ENCODE results near the gene OPCML. TPM values are rescaled to one million over a fixed set of nuclear protein-coding genes. Genes with fewer than 3 reads are reported as not detected.

The OPCML gene
- total and polyA plus RNA-seq, 2 of the 13 experiments (the other 11 are each of a cell fraction or from before 2014, with no cell fraction given): not detected

DNA sequence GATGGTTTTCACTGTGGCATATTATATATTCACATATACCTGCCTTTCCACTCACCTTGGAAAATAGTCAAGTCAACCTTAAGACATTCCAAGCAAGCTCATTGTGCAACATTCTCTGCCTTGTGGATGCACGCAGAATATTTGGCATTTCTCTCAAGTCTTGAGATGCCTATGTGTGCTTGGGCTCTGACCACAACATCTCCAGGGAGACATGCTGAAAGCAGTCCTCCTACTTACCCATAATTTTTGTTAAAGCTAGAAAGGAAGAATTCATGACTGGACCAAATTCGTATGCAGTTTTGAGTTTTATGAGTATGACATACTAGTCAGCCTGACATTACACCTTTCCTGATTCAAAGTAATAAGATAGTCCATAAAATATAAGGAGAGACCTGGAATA lies 684.0 kb downstream of the OPCML start:
- no peak for DNase-seq (ENCODE audit: low spot score)
- Histone ChIP-seq H2AFZ (ENCODE audit: low read length) (no peak overlapping the region), H3K27me3 (ENCODE audit: control insufficient read depth in 1 of 2, insufficient read depth in 2 of 2, low read length in 2 of 2) (no peaks in the 10 kb centered on the region), H3K9ac (ENCODE audit: insufficient read depth, low read depth, low read length) (no peak overlapping the region), H3K27ac (ENCODE audit: extremely low read length, insufficient read depth, low read length) (no peak overlapping the region), H3K9me3 (ENCODE audit: low read length) (no peaks in the 10 kb centered on the region), H3K79me2 (ENCODE audit: insufficient read depth, low read length) (no peaks in the 10 kb centered on the region), H4K20me1 (ENCODE audit: insufficient read depth, low read length) (no peaks in the 10 kb centered on the region), H3K4me1 (ENCODE audit: insufficient read depth, low read length) (no peaks in the 10 kb centered on the region), H3K4me3 (replicated peaks in 1 of 3; ENCODE audit: insufficient read depth in 1 of 3, low read depth in 2 of 3, low read length in 3 of 3) (no peak overlapping the region), H3K4me2 (ENCODE audit: low read depth, low read length) (no peak overlapping the region), H3K36me3 (replicated peaks in 1 of 2; ENCODE audit: control insufficient read depth in 1 of 2, insufficient read depth in 2 of 2, low read length in 2 of 2) (no peaks in the 10 kb centered on the region)
- ATAC-seq: no peak
- WGBS (ENCODE audit: low lambda C conversion rate): 0% methylated on average over 2 of the region's 2 CpGs
- no peak for TF ChIP-seq ZNF569 (CRISPR knock-in tag; IDR thresholded peaks at IDR 0.05; ENCODE audit: borderline replicate concordance)
- TF ChIP-seq PPARG (CRISPR knock-in tag; conservative IDR thresholded peaks at IDR 0.05): no peak
- TF ChIP-seq KLF15 (CRISPR knock-in tag; IDR thresholded peaks at IDR 0.05; ENCODE audit: borderline replicate concordance): no peak
- TF ChIP-seq, protein P1, sequence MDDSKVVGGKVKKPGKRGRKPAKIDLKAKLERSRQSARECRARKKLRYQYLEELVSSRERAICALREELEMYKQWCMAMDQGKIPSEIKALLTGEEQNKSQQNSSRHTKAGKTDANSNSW (CRISPR knock-in tag; IDR thresholded peaks at IDR 0.05; ENCODE audit: borderline replicate concordance): no peak
- TF ChIP-seq, protein P2, sequence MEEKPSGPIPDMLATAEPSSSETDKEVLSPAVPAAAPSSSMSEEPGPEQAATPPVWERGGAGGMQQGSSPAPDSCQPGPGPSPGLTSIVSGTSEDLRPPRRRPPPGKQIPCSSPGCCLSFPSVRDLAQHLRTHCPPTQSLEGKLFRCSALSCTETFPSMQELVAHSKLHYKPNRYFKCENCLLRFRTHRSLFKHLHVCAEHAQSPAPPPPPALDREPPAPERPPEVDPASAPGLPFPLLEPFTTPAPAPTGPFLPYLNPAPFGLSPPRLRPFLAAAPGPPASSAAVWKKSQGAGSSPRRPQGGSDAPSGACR (CRISPR knock-in tag; IDR thresholded peaks at IDR 0.05): no peak
- TF ChIP-seq, protein P3, sequence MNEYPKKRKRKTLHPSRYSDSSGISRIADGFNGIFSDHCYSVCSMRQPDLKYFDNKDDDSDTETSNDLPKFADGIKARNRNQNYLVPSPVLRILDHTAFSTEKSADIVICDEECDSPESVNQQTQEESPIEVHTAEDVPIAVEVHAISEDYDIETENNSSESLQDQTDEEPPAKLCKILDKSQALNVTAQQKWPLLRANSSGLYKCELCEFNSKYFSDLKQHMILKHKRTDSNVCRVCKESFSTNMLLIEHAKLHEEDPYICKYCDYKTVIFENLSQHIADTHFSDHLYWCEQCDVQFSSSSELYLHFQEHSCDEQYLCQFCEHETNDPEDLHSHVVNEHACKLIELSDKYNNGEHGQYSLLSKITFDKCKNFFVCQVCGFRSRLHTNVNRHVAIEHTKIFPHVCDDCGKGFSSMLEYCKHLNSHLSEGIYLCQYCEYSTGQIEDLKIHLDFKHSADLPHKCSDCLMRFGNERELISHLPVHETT (CRISPR knock-in tag; conservative IDR thresholded peaks at IDR 0.05): no peak
- TF ChIP-seq, protein P4, sequence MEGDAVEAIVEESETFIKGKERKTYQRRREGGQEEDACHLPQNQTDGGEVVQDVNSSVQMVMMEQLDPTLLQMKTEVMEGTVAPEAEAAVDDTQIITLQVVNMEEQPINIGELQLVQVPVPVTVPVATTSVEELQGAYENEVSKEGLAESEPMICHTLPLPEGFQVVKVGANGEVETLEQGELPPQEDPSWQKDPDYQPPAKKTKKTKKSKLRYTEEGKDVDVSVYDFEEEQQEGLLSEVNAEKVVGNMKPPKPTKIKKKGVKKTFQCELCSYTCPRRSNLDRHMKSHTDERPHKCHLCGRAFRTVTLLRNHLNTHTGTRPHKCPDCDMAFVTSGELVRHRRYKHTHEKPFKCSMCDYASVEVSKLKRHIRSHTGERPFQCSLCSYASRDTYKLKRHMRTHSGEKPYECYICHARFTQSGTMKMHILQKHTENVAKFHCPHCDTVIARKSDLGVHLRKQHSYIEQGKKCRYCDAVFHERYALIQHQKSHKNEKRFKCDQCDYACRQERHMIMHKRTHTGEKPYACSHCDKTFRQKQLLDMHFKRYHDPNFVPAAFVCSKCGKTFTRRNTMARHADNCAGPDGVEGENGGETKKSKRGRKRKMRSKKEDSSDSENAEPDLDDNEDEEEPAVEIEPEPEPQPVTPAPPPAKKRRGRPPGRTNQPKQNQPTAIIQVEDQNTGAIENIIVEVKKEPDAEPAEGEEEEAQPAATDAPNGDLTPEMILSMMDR (CRISPR knock-in tag; IDR thresholded peaks at IDR 0.05): no peak
- TF ChIP-seq ETV5 (CRISPR knock-in tag; IDR thresholded peaks at IDR 0.05; ENCODE audit: borderline replicate concordance): no peak
- TF ChIP-seq RFX3 (CRISPR knock-in tag; IDR thresholded peaks at IDR 0.05): no peak
- no peak for TF ChIP-seq KLF11 (CRISPR knock-in tag; IDR thresholded peaks at IDR 0.05)
- no peak for TF ChIP-seq ZSCAN25 (CRISPR knock-in tag; IDR thresholded peaks at IDR 0.05)
- no peak for TF ChIP-seq ZNF768 (CRISPR knock-in tag; IDR thresholded peaks at IDR 0.05)
- TF ChIP-seq, protein P5, sequence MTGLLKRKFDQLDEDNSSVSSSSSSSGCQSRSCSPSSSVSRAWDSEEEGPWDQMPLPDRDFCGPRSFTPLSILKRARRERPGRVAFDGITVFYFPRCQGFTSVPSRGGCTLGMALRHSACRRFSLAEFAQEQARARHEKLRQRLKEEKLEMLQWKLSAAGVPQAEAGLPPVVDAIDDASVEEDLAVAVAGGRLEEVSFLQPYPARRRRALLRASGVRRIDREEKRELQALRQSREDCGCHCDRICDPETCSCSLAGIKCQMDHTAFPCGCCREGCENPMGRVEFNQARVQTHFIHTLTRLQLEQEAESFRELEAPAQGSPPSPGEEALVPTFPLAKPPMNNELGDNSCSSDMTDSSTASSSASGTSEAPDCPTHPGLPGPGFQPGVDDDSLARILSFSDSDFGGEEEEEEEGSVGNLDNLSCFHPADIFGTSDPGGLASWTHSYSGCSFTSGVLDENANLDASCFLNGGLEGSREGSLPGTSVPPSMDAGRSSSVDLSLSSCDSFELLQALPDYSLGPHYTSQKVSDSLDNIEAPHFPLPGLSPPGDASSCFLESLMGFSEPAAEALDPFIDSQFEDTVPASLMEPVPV (CRISPR knock-in tag; IDR thresholded peaks at IDR 0.05): no peak
- no peak for TF ChIP-seq AGO2 (optimal IDR thresholded peaks at IDR 0.05; ENCODE audit: low read depth, low read length)
- no peak for TF ChIP-seq ARNT2 (CRISPR knock-in tag; IDR thresholded peaks at IDR 0.05; ENCODE audit: low read depth)
- TF ChIP-seq ZFP36 (IDR thresholded peaks at IDR 0.05; ENCODE audit: borderline replicate concordance, low read depth, low read length, partially characterized antibody): no peak
- TF ChIP-seq, protein P6, sequence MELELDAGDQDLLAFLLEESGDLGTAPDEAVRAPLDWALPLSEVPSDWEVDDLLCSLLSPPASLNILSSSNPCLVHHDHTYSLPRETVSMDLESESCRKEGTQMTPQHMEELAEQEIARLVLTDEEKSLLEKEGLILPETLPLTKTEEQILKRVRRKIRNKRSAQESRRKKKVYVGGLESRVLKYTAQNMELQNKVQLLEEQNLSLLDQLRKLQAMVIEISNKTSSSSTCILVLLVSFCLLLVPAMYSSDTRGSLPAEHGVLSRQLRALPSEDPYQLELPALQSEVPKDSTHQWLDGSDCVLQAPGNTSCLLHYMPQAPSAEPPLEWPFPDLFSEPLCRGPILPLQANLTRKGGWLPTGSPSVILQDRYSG (CRISPR knock-in tag; IDR thresholded peaks at IDR 0.05): no peak
- TF ChIP-seq HDAC6 (IDR thresholded peaks at IDR 0.05; ENCODE audit: low read depth, low read length): no peak
- no peak for TF ChIP-seq HDAC1 (CRISPR knock-in tag; IDR thresholded peaks at IDR 0.05)
- intact Hi-C loops (cut with micrococcal nuclease; ENCODE audit: unreplicated experiment): no loop called here
- FAIRE-seq: no peak
- CTCF ChIA-PET (ENCODE audit: low intra/inter-chr PET ratio, low total read pairs): no interaction called here
- POLR2A ChIA-PET: no interaction called here
- in situ Hi-C loops (cut with HindIII; ENCODE audit: extremely low pct_ligation_motif_present, low pct_unique_long_range_greater_than_20kb): no loop called here
- no TSS peak for BruUV-seq (replicated peaks)

Data from HepG2 (cell line).